DMS153 treated with DMSO at 0.1 percent for 48 hours (cell line): ENCODE results near the gene BTF3L4.

ENCODE experiments used
- DNase-seq: peaks from one replicate; lab custom pipeline; 2025; ENCODE audit not compliant: unreplicated experiment; lab: John Stamatoyannopoulos, UW

The BTF3L4 gene

GRCh38 chr1:52122384-52122783, 66.3 kb downstream of the BTF3L4 start:
- DNase-seq = no peak

GRCh38 chr1:52123622-52124021, 67.5 kb downstream of the BTF3L4 start:
- no peak for DNase-seq

- no peak for DNase-seq
Measured at GRCh38 chr1:52125736-52126359, 69.8 kb downstream of the BTF3L4 start.

GRCh38 chr1:52127181-52128180, 71.4 kb downstream of the BTF3L4 start:
- peak; percentile 24 for DNase-seq

GRCh38 chr1:52139817-52140540, 83.9 kb downstream of the BTF3L4 start:
- DNase-seq = no peak
